Astrocyte (in vitro differentiated cells and primary cell): Measurements from ENCODE around the gene CRYAA.

Source experiments
- CTCF ChIP-seq: IDR thresholded peaks from 2 replicates; pipeline ENCODE4 v1.5.1; 2011; ENCODE audit warnings: low read depth, mild to moderate bottlenecking, inconsistent platforms, low read length, moderate library complexity; ENCODE audit not compliant: insufficient read depth
- EZH2 ChIP-seq: IDR thresholded peaks from 2 replicates; pipeline ENCODE4 v1.6.1; 2012; ENCODE audit warnings: mild to moderate bottlenecking, low read length, inconsistent platforms; ENCODE audit not compliant: insufficient read depth

- TF ChIP-seq CTCF = no peak
- no peak for TF ChIP-seq EZH2
These were observed 19.9 kb downstream of the CRYAA start for GRCh38 chr21:43188592-43189210.
